Right atrium auricular region (tissue), 2 donors: ENCODE data around the gene ELMOD3. TPM values are rescaled to one million over a fixed set of nuclear protein-coding genes. Genes with fewer than 3 reads are reported as not detected.
"Not testable (repeated sequence)": the region's sequence is repeated elsewhere in the genome, so short reads cannot be mapped to it uniquely, and the experiment has no call there.

Source experiments
- DNase-seq: peaks from one replicate; pipeline ENCODE4 v3.0.0-alpha.2; 2019; ENCODE audit warnings: low spot score
- H3K27ac ChIP-seq, 2 donors: fragments of 200-600 bp; sonication (generic); 1 replicate in 1 of 2; 2 replicates in 1 of 2; pipeline ENCODE4 v1.5.1; 2016 to 2019
- H3K27me3 ChIP-seq, 2 donors: fragments of 200-600 bp; sonication (generic); one replicate each; pipeline versions ENCODE4 v1.5.1 to v1.6.0; 2017 to 2019
- H3K36me3 ChIP-seq: fragments of 200-600 bp; sonication (generic); one replicate; pipeline ENCODE4 v1.5.1; 2016
- H3K4me1 ChIP-seq, 2 donors: fragments of 200-600 bp; sonication (generic); one replicate each; pipeline versions ENCODE4 v1.5.1 to v1.6.0; 2017 to 2019
- H3K4me3 ChIP-seq, 2 donors: fragments of 200-600 bp; sonication (generic); 1 replicate in 1 of 2; 2 replicates in 1 of 2; pipeline ENCODE4 v1.5.1; 2017 to 2019; ENCODE audit warnings: mild to moderate bottlenecking in 1 of 2, moderate library complexity in 1 of 2
- H3K9me3 ChIP-seq, 2 donors: fragments of 200-600 bp; sonication (generic); one replicate each; pipeline ENCODE4 v1.5.1; 2019
- CTCF ChIP-seq, 2 donors: fragments of 200-600 bp; sonication (generic); IDR thresholded peaks; one replicate each; pipeline ENCODE4 v1.5.1; 2019; ENCODE audit warnings: antibody characterized with exemption in 2 of 2
- total RNA-seq, 2 donors: library from RNA; depleted of rRNA; stranded (reverse); fragments of >200 nt; gene quantifications; one replicate each; pipeline ENCODE4 v1.1.0, GENCODE V29; 2016

ELMOD3 gene
- total RNA-seq, 2 donors from 2014 or later = 8.4 to 11.1 TPM

DNA sequence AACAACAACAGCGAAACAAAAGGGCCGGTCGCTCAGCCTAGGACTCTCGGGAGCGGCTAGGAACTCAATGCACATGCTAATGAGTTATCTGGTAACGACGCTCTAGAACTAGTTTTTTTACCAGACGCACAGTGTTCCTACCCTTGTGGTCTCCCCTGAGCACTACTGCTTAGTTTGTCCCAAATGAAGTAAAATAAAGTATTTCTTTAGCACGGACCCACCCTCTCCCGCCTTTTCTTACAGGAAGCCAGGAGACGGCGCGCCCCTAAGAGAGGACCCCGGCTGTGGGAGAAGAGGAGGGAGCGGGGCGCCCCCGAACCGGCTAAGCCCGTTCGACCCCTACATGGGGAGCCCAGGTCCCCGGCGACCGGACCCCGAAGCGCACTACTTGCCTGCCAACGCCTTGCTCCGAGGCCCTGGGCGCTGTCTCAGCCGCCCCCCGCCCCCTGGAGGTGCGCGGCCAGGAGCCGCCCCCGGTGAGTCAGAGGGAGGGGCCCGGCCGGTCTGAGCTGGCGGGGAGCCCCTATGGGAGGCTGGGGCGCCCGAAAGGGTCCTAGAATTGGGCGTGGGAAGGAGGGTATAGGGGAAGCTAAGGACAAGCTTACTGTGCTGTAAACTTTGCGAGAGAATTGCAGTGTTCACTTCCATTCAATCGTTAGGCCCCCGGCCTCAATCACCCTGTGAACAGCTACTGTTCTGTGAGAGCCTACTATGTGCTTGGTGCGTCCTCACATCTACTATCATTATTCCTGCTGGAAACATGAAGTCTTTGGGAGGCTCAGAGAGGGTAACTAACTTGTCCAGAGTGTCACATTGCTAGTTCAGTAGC lies 59.2 kb downstream of the ELMOD3 start:
- Histone ChIP-seq H3K4me3 (peak overlapping the region; percentile 46 to 56), H3K36me3 (no peaks in the 10 kb centered on the region), H3K27ac (peak overlapping the region in 1 of 2 donors; percentile 40), H3K27me3 (no peaks in the 10 kb centered on the region), H3K4me1 (peaks cover 0 to 21% of the 10 kb centered on the region in 2 donors), H3K9me3 (no peaks in the 10 kb centered on the region)
- no peak for TF ChIP-seq CTCF (IDR thresholded peaks at IDR 0.05)
- DNase-seq = no peak

DNA sequence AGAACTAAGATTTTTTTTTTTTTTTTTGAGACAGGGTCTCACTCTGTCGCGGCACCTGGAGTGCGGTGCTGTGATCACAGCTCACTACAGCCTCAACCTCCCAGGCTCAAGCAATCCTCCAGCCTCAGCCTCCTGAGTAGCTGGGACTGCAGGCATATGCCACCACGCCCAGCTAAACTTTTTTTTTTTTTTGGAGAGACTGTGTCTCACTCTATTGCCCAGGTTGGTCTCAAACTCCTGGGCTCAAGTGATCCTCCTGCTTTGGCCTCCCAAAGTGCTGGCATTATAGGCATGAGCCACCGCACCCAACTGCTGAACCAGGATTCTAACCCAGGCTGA lies 59.8 kb downstream of the ELMOD3 start:
- H3K4me1 ChIP-seq = peaks cover 0 to 26% of the 10 kb centered on the region in 2 donors
- H3K27ac ChIP-seq, H3K27me3 ChIP-seq, H3K36me3 ChIP-seq, H3K4me3 ChIP-seq, DNase-seq, H3K9me3 ChIP-seq: not testable (repeated sequence)

GRCh38 chr2:85414761-85415553 lies 60.4 kb downstream of the ELMOD3 start:
- DNase-seq = no peak
- peaks cover 0 to 28% of the 10 kb centered on the region in 2 donors for H3K4me1 ChIP-seq
- H3K9me3 ChIP-seq = no peaks in the 10 kb centered on the region
- no peaks in the 10 kb centered on the region for H3K36me3 ChIP-seq
- no peak overlapping the region for H3K27ac ChIP-seq
- no peak overlapping the region for H3K4me3 ChIP-seq
- no peak for TF ChIP-seq CTCF (IDR thresholded peaks at IDR 0.05)
- H3K27me3 ChIP-seq = no peaks in the 10 kb centered on the region

DNA sequence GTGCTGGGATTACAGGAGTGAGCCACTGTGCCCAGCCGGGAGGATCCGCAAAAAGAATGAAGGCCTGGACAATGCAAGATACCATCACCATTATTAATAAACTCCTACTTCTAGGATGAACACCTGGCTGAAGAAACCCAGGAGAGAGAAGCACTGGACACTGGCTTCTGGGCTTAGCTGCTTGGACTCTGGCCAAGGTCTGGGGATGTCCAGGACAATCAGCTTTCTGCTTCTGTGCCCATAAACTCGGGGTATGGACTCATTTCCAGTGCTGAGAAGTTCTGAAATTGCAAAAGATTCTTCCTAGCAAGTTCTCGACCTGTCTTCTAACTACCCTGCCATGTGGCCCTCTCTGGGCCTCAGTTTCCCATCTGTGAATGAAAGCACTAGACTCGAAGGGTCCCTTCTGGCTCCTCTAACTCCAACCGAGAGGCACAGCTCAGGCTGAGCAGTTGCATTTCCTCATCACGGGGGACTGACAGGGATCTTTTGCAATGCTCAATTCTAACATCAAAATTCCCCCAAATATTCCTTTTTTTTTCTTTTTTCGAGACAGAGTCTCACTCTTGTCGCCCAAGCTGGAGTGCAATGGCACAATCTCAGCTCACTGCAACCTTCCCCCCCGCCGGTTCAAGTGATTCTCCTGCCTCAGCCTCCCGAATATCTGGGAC lies 61.5 kb downstream of the ELMOD3 start:
- Histone ChIP-seq H3K27ac (no peak overlapping the region), H3K9me3 (no peaks in the 10 kb centered on the region), H3K4me3 (no peak overlapping the region), H3K4me1 (peaks cover 0 to 35% of the 10 kb centered on the region in 2 donors), H3K36me3 (no peaks in the 10 kb centered on the region), H3K27me3 (no peaks in the 10 kb centered on the region)
- DNase-seq = no peak
- no peak for TF ChIP-seq CTCF (IDR thresholded peaks at IDR 0.05)

- TF ChIP-seq CTCF (IDR thresholded peaks at IDR 0.05) = no peak
- H3K27ac ChIP-seq = peak within 1 kb of the TSS; percentile 93 to 94
- no peaks in the 10 kb centered on the region for H3K27me3 ChIP-seq
- H3K9me3 ChIP-seq = no peaks in the 10 kb centered on the region
- peaks cover 0 to 40% of the 10 kb centered on the region in 2 donors for H3K4me1 ChIP-seq
- peak; percentile 87 for DNase-seq
- peak within 1 kb of the TSS; percentile 72 to 77 for H3K4me3 ChIP-seq
- H3K36me3 ChIP-seq = no peaks in the 10 kb centered on the region
These were observed 63.8 kb downstream of the ELMOD3 start, which contains the start of gene SH2D6 for GRCh38 chr2:85418132-85419008. TSS of gene SH2D6 (plus strand) at chr2:85418714. CDS start at chr2:85429466, 10,752 bp downstream.
